ENCODE data around the gene CEP55. TPM values are rescaled to one million over a fixed set of nuclear protein-coding genes. Genes with fewer than 3 reads are reported as not detected.
"Not testable (repeated sequence)": the region's sequence is repeated elsewhere in the genome, so short reads cannot be mapped to it uniquely, and the experiment has no call there.

CEP55 gene
- polyA plus RNA-seq, 2 of the 4 experiments (the other 2 are of a cell fraction), result 52.4 to 87.0 TPM

DNA sequence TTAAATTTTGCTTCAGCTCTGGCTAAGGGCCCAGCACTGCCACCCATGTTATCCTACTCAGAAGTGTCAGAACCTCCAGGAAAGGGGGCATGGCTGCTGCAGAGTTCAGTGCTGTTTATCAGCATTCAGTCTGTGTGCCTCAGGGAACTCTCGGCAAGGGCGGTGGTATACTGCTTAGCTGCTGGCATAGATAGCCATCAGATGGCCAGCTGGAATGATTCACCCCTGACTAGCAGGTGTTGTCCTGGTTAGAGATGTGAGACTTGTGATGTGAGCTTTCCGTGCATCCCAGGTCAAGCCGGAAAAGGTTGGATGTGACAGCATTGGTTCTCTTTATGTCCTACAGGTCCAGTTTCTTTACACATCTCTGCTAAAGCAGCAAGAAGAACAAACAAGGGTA lies 22.1 kb downstream of the CEP55 start:
- TF ChIP-seq, protein P1, sequence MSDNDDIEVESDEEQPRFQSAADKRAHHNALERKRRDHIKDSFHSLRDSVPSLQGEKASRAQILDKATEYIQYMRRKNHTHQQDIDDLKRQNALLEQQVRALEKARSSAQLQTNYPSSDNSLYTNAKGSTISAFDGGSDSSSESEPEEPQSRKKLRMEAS (IDR thresholded peaks at IDR 0.05), result no peak
- TF ChIP-seq MAFK (IDR thresholded peaks at IDR 0.05; ENCODE audit: partially characterized antibody) (no peak), RCOR1 (IDR thresholded peaks at IDR 0.05; ENCODE audit: low read depth, low read length) (no peak), RAD21 (conservative IDR thresholded peaks at IDR 0.05 in 1 of 2, IDR thresholded peaks at IDR 0.05 in 1 of 2) (no peak), HEYL (CRISPR knock-in tag; IDR thresholded peaks at IDR 0.05) (no peak), JUNB (IDR thresholded peaks at IDR 0.05) (no peak), CEBPB (IDR thresholded peaks at IDR 0.05) (no peak), KDM5A (IDR thresholded peaks at IDR 0.05) (no peak), PHF8 (IDR thresholded peaks at IDR 0.05; ENCODE audit: borderline replicate concordance, low read depth) (no peak), BHLHE40 (IDR thresholded peaks at IDR 0.05; ENCODE audit: low read depth, low read length) (no peak)
- TF ChIP-seq, protein P2, sequence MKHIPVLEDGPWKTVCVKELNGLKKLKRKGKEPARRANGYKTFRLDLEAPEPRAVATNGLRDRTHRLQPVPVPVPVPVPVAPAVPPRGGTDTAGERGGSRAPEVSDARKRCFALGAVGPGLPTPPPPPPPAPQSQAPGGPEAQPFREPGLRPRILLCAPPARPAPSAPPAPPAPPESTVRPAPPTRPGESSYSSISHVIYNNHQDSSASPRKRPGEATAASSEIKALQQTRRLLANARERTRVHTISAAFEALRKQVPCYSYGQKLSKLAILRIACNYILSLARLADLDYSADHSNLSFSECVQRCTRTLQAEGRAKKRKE (CRISPR knock-in tag; IDR thresholded peaks at IDR 0.05; ENCODE audit: low read depth), result no peak
- TF ChIP-seq, protein P3, sequence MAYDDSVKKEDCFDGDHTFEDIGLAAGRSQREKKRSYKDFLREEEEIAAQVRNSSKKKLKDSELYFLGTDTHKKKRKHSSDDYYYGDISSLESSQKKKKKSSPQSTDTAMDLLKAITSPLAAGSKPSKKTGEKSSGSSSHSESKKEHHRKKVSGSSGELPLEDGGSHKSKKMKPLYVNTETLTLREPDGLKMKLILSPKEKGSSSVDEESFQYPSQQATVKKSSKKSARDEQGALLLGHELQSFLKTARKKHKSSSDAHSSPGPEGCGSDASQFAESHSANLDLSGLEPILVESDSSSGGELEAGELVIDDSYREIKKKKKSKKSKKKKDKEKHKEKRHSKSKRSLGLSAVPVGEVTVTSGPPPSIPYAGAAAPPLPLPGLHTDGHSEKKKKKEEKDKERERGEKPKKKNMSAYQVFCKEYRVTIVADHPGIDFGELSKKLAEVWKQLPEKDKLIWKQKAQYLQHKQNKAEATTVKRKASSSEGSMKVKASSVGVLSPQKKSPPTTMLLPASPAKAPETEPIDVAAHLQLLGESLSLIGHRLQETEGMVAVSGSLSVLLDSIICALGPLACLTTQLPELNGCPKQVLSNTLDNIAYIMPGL (CRISPR knock-in tag; IDR thresholded peaks at IDR 0.05; ENCODE audit: borderline replicate concordance), result no peak
- FAIRE-seq, result no peak
- CTCF ChIA-PET, result interaction anchor here (0.9 to 1.8 kb wide), 5 partner anchors 9 to 439 kb away, joined by 3 to 5 read pairs (median 4); no protein-coding TSS in a partner anchor
- no peak overlapping the region for H3K4me3 ChIP-seq
- no peak for ATAC-seq
- WGBS (ENCODE audit: missing lambda C conversion rate), result 99% methylated on average over 4 of the region's 4 CpGs
- peaks cover 10% of the 10 kb centered on the region; the same call in 1 of the 3 replicates for H3K9me3 ChIP-seq
- H3K4me2 ChIP-seq, result no peak overlapping the region
- POLR2A ChIA-PET, result no interaction called here
- no peak overlapping the region for H3K27ac ChIP-seq
- no peaks in the 10 kb centered on the region for H3K4me1 ChIP-seq
- DNase-seq (ENCODE audit: low read depth in 1 of 2, low spot score in 1 of 2), result no peak

DNA sequence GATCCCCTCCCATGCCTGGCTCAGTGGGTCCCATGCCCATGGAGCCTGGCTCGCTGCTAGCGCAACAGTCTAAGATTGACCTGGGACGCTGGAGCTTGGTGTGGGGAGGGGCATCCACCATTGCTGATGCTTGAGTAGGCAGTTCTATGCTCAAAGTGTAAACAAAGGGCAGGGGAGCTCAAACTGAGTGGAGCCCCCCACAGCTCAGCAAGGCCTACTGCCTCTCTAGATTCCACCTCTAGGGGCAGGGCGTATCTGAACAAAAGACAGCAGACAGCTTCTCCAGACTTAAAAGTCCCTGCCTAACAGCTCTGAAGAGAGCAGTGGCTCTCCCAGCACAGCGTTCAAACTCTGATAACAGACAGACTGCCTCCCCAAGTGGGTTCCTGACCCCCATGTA lies 38.9 kb downstream of the CEP55 start:
- WGBS (ENCODE audit: missing lambda C conversion rate), result 98% methylated on average over 5 of the region's 5 CpGs
- CTCF ChIA-PET, result interaction anchor here (1.3 to 2.1 kb wide), 5 partner anchors 9 to 172 kb away, joined by 3 to 8 read pairs (median 4); no protein-coding TSS in a partner anchor
- POLR2A ChIA-PET, result no interaction called here
- Histone ChIP-seq H3K4me3 (no peak overlapping the region), H3K9me3 (no peaks in the 10 kb centered on the region), H3K27ac (no peak overlapping the region), H3K4me1 (no peaks in the 10 kb centered on the region), H3K4me2 (no peak overlapping the region)
- TF ChIP-seq SREBF2 (IDR thresholded peaks at IDR 0.05) (no peak), ZC3H11A (IDR thresholded peaks at IDR 0.05) (no peak), ESRRA (IDR thresholded peaks at IDR 0.05; ENCODE audit: borderline replicate concordance, low read length) (no peak), CHD4 (IDR thresholded peaks at IDR 0.05; ENCODE audit: borderline replicate concordance) (no peak), CHD2 (IDR thresholded peaks at IDR 0.05; ENCODE audit: low read length, partially characterized antibody) (no peak)
- TF ChIP-seq, protein P4, sequence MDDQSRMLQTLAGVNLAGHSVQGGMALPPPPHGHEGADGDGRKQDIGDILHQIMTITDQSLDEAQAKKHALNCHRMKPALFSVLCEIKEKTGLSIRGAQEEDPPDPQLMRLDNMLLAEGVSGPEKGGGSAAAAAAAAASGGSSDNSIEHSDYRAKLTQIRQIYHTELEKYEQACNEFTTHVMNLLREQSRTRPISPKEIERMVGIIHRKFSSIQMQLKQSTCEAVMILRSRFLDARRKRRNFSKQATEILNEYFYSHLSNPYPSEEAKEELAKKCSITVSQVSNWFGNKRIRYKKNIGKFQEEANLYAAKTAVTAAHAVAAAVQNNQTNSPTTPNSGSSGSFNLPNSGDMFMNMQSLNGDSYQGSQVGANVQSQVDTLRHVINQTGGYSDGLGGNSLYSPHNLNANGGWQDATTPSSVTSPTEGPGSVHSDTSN (IDR thresholded peaks at IDR 0.05), result no peak
- DNase-seq (ENCODE audit: low read depth in 1 of 2, low spot score in 1 of 2) (no peak), FAIRE-seq (no peak), ATAC-seq (no peak)

DNA sequence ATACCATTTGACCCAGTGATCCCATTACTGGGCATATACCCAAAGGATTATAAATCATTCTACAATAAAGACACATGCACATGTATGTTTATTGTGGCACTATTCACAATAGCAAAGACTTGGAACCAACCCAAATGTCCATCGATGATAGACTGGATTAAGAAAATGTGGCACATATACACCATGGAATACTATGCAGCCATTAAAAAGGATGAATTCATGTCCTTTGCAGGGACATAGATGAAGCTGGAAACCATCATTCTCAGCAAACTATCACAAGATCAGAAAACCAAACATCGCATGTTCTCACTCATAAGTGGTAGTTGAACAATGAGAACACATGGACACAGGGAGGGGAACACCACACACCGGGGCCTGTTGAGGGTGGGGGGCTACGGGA lies 44.5 kb downstream of the CEP55 start:
- H3K27ac ChIP-seq; H3K9me3 ChIP-seq; POLR2A ChIA-PET; DNase-seq (ENCODE audit: low read depth in 1 of 2, low spot score in 1 of 2); FAIRE-seq; H3K4me2 ChIP-seq; H3K4me1 ChIP-seq; ATAC-seq; H3K4me3 ChIP-seq: not testable (repeated sequence)
- CTCF ChIA-PET, result interaction anchor here (0.7 to 2.2 kb wide), 6 partner anchors 13 to 165 kb away, joined by 3 to 16 read pairs (median 4); no protein-coding TSS in a partner anchor
- 67% methylated on average over 4 of the region's 4 CpGs for WGBS (ENCODE audit: missing lambda C conversion rate)
